H9 (cell line): ENCODE data around the gene EZH2. TPM values are rescaled to one million over a fixed set of nuclear protein-coding genes. Genes with fewer than 3 reads are reported as not detected.

Experiments used
- DNase-seq: peaks from one replicate; pipeline ENCODE4 v3.0.0-alpha.2; 2017
- H2AFZ ChIP-seq: one replicate; pipeline ENCODE4 v1.6.1; 2013; ENCODE audit warnings: mild to moderate bottlenecking, low read length, control low read depth, moderate library complexity
- H2AK5ac ChIP-seq: 2 replicates; pipeline ENCODE4 v1.6.1; 2013; ENCODE audit warnings: low read length, control low read depth, mixed read lengths; ENCODE audit not compliant: insufficient read length
- H2BK120ac ChIP-seq: one replicate; pipeline ENCODE4 v1.6.1; 2013; ENCODE audit warnings: low read depth, mild to moderate bottlenecking, low read length, control low read depth, inconsistent platforms; ENCODE audit not compliant: poor library complexity, severe bottlenecking
- H2BK12ac ChIP-seq: 2 replicates; pipeline ENCODE4 v1.6.1; 2013; ENCODE audit warnings: low read length, control low read depth, mixed read lengths, low read depth; ENCODE audit not compliant: insufficient read length
- H2BK15ac ChIP-seq: 2 replicates; pipeline ENCODE4 v1.6.1; 2013; ENCODE audit warnings: low read depth, low read length, control low read depth
- H2BK20ac ChIP-seq: one replicate; pipeline ENCODE4 v1.6.1; 2013; ENCODE audit warnings: low read depth, mild to moderate bottlenecking, low read length, control low read depth, inconsistent platforms; ENCODE audit not compliant: poor library complexity, severe bottlenecking
- H2BK5ac ChIP-seq: 2 replicates; pipeline ENCODE4 v1.6.1; 2013; ENCODE audit warnings: low read length, control low read depth, mixed read lengths; ENCODE audit not compliant: insufficient read length
- H3K14ac ChIP-seq: 2 replicates; pipeline ENCODE4 v1.6.1; 2013; ENCODE audit warnings: low read length, control low read depth; ENCODE audit not compliant: insufficient read depth
- H3K18ac ChIP-seq: 2 replicates; pipeline ENCODE4 v1.6.1; 2013; ENCODE audit warnings: low read depth, mild to moderate bottlenecking, mixed read lengths, low read length, control low read depth; ENCODE audit not compliant: insufficient read length
- H3K23ac ChIP-seq: 2 replicates; pipeline ENCODE4 v1.6.1; 2013; ENCODE audit warnings: low read length, control low read depth, mixed read lengths, low read depth; ENCODE audit not compliant: insufficient read length
- H3K23me2 ChIP-seq: 2 replicates; pipeline ENCODE4 v1.6.1; 2013; ENCODE audit warnings: low read depth, mild to moderate bottlenecking, mixed read lengths, low read length, control low read depth; ENCODE audit not compliant: insufficient read length, poor library complexity, severe bottlenecking
- H3K27ac ChIP-seq: 2 replicates; pipeline ENCODE4 v1.5.1; 2013; ENCODE audit warnings: low read length, control low read depth, mixed read lengths, low read depth; ENCODE audit not compliant: insufficient read length
- H3K27me3 ChIP-seq: 2 replicates; pipeline ENCODE4 v1.6.1; 2013; ENCODE audit warnings: low read length, control low read depth, inconsistent platforms; ENCODE audit not compliant: insufficient read depth
- H3K4ac ChIP-seq: 2 replicates; pipeline ENCODE4 v1.6.1; 2013; ENCODE audit warnings: low read depth, mild to moderate bottlenecking, control low read depth, inconsistent platforms, low read length, moderate library complexity
- H3K4me1 ChIP-seq: 2 replicates; pipeline ENCODE4 v1.6.1; 2013; ENCODE audit warnings: low read length, control low read depth, inconsistent platforms; ENCODE audit not compliant: insufficient read depth
- H3K4me2 ChIP-seq: 2 replicates; pipeline ENCODE4 v1.6.1; 2013; ENCODE audit warnings: low read length, control low read depth, mixed read lengths; ENCODE audit not compliant: insufficient read length, insufficient read depth
- H3K56ac ChIP-seq: 2 replicates; pipeline ENCODE4 v1.6.1; 2013; ENCODE audit warnings: low read depth, mild to moderate bottlenecking, mixed read lengths, low read length, control low read depth; ENCODE audit not compliant: insufficient read length
- H3K79me1 ChIP-seq: 2 replicates; pipeline ENCODE4 v1.6.1; 2013; ENCODE audit warnings: low read depth, mild to moderate bottlenecking, moderate library complexity, low read length, control low read depth, inconsistent platforms; ENCODE audit not compliant: insufficient read depth, poor library complexity, severe bottlenecking
- H3K79me2 ChIP-seq: 2 replicates; pipeline ENCODE4 v1.6.1; 2013; ENCODE audit warnings: low read length, control low read depth, inconsistent platforms; ENCODE audit not compliant: insufficient read depth
- H3K9ac ChIP-seq: 2 replicates; pipeline ENCODE4 v1.6.1; 2013; ENCODE audit warnings: low read length, control low read depth, mixed read lengths; ENCODE audit not compliant: insufficient read length; ENCODE audit errors: extremely low read depth
- H3K9me3 ChIP-seq: one replicate; pipeline ENCODE4 v1.6.1; 2013; ENCODE audit warnings: low read depth, low read length, inconsistent platforms; ENCODE audit not compliant: control insufficient read depth
- H3T11ph ChIP-seq: one replicate; pipeline ENCODE4 v1.6.1; 2013; ENCODE audit warnings: mild to moderate bottlenecking, low read length, control low read depth, inconsistent platforms
- H4K20me1 ChIP-seq: one replicate; pipeline ENCODE4 v1.6.1; 2013; ENCODE audit not compliant: control insufficient read depth, insufficient read length, insufficient read depth
- H4K5ac ChIP-seq: 2 replicates; pipeline ENCODE4 v1.6.1; 2013; ENCODE audit warnings: low read depth, mild to moderate bottlenecking, mixed read lengths, low read length, control low read depth; ENCODE audit not compliant: insufficient read length
- H4K8ac ChIP-seq: replicated peaks from 2 replicates; pipeline ENCODE4 v1.6.1; 2013; ENCODE audit warnings: low read length, control low read depth, mixed read lengths, low read depth; ENCODE audit not compliant: insufficient read length
- H4K91ac ChIP-seq: 2 replicates; pipeline ENCODE4 v1.6.1; 2013; ENCODE audit warnings: low read depth, mild to moderate bottlenecking, moderate library complexity, mixed read lengths, low read length, control low read depth; ENCODE audit not compliant: insufficient read length
- H3K27ac Mint-ChIP-seq, 3 experiments: 2 replicates in 2 of 3; 3 replicates in 1 of 3; pipeline ENCODE4 v1.8.0; 2020 to 2021; ENCODE audit warnings: mixed read lengths in 3 of 3, mild to moderate bottlenecking in 1 of 3, moderate library complexity in 1 of 3
- H3K27me3 Mint-ChIP-seq: 2 replicates; pipeline ENCODE4 v1.8.0; 2021; ENCODE audit warnings: low read depth, mild to moderate bottlenecking, moderate library complexity, mixed read lengths
- H3K36me3 Mint-ChIP-seq, 3 experiments: 2 replicates in 2 of 3; 3 replicates in 1 of 3; pipeline ENCODE4 v1.8.0; 2020 to 2021; ENCODE audit warnings: low read depth in 3 of 3, mixed read lengths in 3 of 3; ENCODE audit not compliant: insufficient read depth in 1 of 3
- H3K4me1 Mint-ChIP-seq, 2 experiments: 2 replicates each; pipeline ENCODE4 v1.8.0; 2020; ENCODE audit warnings: mixed read lengths in 2 of 2
- H3K4me3 Mint-ChIP-seq, 2 experiments: 2 replicates in 1 of 2; 3 replicates in 1 of 2; pipeline ENCODE4 v1.8.0; 2020 to 2021; ENCODE audit warnings: mild to moderate bottlenecking in 2 of 2, mixed read lengths in 2 of 2, moderate library complexity in 1 of 2
- H3K9me3 Mint-ChIP-seq, 2 experiments: 2 replicates in 1 of 2; 3 replicates in 1 of 2; pipeline ENCODE4 v1.8.0; 2020; ENCODE audit warnings: mild to moderate bottlenecking in 2 of 2, mixed read lengths in 2 of 2, moderate library complexity in 1 of 2
- WGBS: extraction: QIAGEN DNeasy Blood & Tissue Kit; methylation state at CpG from one replicate; pipeline ENCODE4 v1.1.7; 2013; ENCODE audit warnings: missing lambda C conversion rate, low lambda C conversion rate, mixed read lengths; ENCODE audit not compliant: insufficient read length; ENCODE audit errors: extremely low coverage; 5-methylcytosine and 5-hydroxymethylcytosine counted together
- total RNA-seq: library from RNA; stranded (reverse); gene quantifications from 2 replicates; pipeline ENCODE4 v1.2.1, GENCODE V29; 2021
- TF ChIP-seq, protein P1 (sequence below): fragments of 200-600 bp; sonication (generic); conservative IDR thresholded peaks from 3 replicates; pipeline ENCODE4 v1.8.0; 2021; ENCODE audit warnings: antibody characterized with exemption, mild to moderate bottlenecking

The EZH2 gene
- total RNA-seq, 1 experiment from 2014 or later: 41.3 TPM

DNA sequence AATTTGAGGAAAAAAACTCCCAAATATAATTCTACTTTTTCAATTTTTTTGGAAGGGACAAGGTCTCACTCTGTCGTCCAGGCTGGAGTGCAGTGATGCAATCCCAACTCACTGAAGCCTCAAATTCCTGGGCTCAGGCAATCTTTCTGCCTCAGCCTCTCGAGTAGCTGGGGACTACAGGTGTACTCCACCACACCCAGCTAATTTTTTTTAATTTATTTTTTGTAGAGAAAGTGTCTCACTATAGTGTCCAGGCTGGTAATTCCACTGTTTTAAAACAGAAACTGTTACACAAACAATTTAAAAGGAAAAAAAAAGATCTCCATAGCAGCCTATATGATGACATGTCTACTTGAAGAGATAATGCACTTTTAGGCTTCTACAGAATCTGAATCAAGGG, 25.6 kb downstream of the EZH2 start:
- no peak overlapping the region for H3K14ac ChIP-seq
- H3K36me3 Mint-ChIP-seq: peaks cover 0 to 4% (median 0%) of the 10 kb centered on the region in 3 experiments; a peak in 1 of 7 replicates
- WGBS: no CpG with 5 or more reads among the region's 2 CpGs
- DNase-seq: no peak
- no peak overlapping the region for H3K56ac ChIP-seq
- no peaks in the 10 kb centered on the region for H3K9me3 Mint-ChIP-seq
- no peak overlapping the region for H2BK15ac ChIP-seq
- H3K4me1 Mint-ChIP-seq: peaks cover 23 to 28% of the 10 kb centered on the region in 2 experiments
- no peak overlapping the region for H4K91ac ChIP-seq
- no peak overlapping the region for H2BK5ac ChIP-seq
- H3K18ac ChIP-seq: no peak overlapping the region
- H3K79me2 ChIP-seq: peaks cover 30% of the 10 kb centered on the region; the same call in 1 of the 2 replicates
- no peak overlapping the region for H2BK12ac ChIP-seq
- H3K4ac ChIP-seq: no peak overlapping the region
- H3T11ph ChIP-seq: no peak overlapping the region
- H3K23me2 ChIP-seq: no peaks in the 10 kb centered on the region
- TF ChIP-seq, protein P1, sequence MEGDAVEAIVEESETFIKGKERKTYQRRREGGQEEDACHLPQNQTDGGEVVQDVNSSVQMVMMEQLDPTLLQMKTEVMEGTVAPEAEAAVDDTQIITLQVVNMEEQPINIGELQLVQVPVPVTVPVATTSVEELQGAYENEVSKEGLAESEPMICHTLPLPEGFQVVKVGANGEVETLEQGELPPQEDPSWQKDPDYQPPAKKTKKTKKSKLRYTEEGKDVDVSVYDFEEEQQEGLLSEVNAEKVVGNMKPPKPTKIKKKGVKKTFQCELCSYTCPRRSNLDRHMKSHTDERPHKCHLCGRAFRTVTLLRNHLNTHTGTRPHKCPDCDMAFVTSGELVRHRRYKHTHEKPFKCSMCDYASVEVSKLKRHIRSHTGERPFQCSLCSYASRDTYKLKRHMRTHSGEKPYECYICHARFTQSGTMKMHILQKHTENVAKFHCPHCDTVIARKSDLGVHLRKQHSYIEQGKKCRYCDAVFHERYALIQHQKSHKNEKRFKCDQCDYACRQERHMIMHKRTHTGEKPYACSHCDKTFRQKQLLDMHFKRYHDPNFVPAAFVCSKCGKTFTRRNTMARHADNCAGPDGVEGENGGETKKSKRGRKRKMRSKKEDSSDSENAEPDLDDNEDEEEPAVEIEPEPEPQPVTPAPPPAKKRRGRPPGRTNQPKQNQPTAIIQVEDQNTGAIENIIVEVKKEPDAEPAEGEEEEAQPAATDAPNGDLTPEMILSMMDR: no peak
- no peak overlapping the region for H3K9ac ChIP-seq
- no peak overlapping the region for H3K27ac ChIP-seq
- no peaks in the 10 kb centered on the region for H3K27me3 Mint-ChIP-seq
- H3K4me2 ChIP-seq: no peak overlapping the region
- no peak overlapping the region for H4K5ac ChIP-seq
- no peaks in the 10 kb centered on the region for H4K20me1 ChIP-seq
- no peak overlapping the region for H2AK5ac ChIP-seq
- peaks cover 4% of the 10 kb centered on the region for H3K79me1 ChIP-seq
- no peak overlapping the region for H2BK20ac ChIP-seq
- no peak overlapping the region for H4K8ac ChIP-seq
- H3K4me1 ChIP-seq: no peaks in the 10 kb centered on the region; the same call in 1 of the 2 replicates
- no peak overlapping the region for H2AFZ ChIP-seq
- no peaks in the 10 kb centered on the region for H3K27me3 ChIP-seq
- no peak overlapping the region for H3K27ac Mint-ChIP-seq
- H3K9me3 ChIP-seq: no peaks in the 10 kb centered on the region
- no peak overlapping the region for H2BK120ac ChIP-seq
- H3K4me3 Mint-ChIP-seq: no peak overlapping the region
- no peak overlapping the region for H3K23ac ChIP-seq
